Measurements from ENCODE around the gene MBD3L1.

DNA sequence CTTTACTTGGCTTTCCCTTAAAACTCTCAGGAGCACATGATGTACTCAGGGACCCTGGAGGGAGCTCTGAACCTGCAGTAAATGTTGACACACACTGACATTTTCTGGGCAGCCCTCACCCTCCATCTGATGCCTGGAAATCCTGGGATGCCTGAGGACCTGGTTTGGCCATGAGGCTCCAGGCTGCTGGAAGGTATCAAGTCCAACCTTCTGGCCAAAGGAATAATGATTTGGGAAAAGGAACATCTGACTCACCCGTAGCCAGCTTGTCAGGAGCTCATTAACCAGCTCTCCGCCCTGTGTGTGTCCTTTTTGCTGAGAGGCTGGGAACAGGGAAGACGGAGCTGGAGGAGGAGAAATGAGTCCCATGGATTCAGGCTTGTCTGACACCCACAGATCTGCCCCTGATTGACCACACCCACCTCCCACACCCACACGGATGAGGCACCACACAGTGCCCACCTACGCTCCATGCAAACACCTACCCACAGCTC, 10.4 kb upstream of the MBD3L1 start:
- TF ChIP-seq, protein P1, sequence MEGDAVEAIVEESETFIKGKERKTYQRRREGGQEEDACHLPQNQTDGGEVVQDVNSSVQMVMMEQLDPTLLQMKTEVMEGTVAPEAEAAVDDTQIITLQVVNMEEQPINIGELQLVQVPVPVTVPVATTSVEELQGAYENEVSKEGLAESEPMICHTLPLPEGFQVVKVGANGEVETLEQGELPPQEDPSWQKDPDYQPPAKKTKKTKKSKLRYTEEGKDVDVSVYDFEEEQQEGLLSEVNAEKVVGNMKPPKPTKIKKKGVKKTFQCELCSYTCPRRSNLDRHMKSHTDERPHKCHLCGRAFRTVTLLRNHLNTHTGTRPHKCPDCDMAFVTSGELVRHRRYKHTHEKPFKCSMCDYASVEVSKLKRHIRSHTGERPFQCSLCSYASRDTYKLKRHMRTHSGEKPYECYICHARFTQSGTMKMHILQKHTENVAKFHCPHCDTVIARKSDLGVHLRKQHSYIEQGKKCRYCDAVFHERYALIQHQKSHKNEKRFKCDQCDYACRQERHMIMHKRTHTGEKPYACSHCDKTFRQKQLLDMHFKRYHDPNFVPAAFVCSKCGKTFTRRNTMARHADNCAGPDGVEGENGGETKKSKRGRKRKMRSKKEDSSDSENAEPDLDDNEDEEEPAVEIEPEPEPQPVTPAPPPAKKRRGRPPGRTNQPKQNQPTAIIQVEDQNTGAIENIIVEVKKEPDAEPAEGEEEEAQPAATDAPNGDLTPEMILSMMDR (IDR thresholded peaks at IDR 0.05; ENCODE audit: insufficient read depth, low read length, poor library complexity, severe bottlenecking): no peak
- TF ChIP-seq EZH2phosphoT487 (conservative IDR thresholded peaks at IDR 0.05; ENCODE audit: low read length): no peak

Measured in SU-DHL-6 (cell line).